HEK293T (cell line): ENCODE data around the gene HSPBAP1.

Source experiments
- CTCF ChIA-PET: fragments of 350-600 bp; formaldehyde crosslinking; extraction: SDS; loops from one replicate; lab custom pipeline; 2021; ENCODE audit warnings: antibody characterized with exemption, inconsistent platforms; lab: Yijun Ruan, JAX
- POLR2A ChIA-PET: fragments of 350-600 bp; formaldehyde crosslinking; extraction: SDS; loops from one replicate; lab custom pipeline; 2020; ENCODE audit warnings: antibody characterized with exemption, inconsistent platforms; lab: Yijun Ruan, JAX
- DNase-seq: peaks from one replicate; pipeline ENCODE4 v3.0.0; 2012; ENCODE audit warnings: mixed read lengths; ENCODE audit errors: extremely low spot score
- ARNT ChIP-seq: fragments of 450-650 bp; IDR thresholded peaks from 2 replicates; pipeline ENCODE4 v1.6.1; 2017; ENCODE audit warnings: mild to moderate bottlenecking
- BHLHE40 ChIP-seq: fragments of 450-650 bp; IDR thresholded peaks from 2 replicates; pipeline ENCODE4 v1.6.1; 2016; ENCODE audit warnings: mild to moderate bottlenecking, moderate library complexity, borderline replicate concordance
- CTBP1 ChIP-seq: fragments of 450-650 bp; IDR thresholded peaks from 2 replicates; pipeline ENCODE4 v1.6.1; 2016; ENCODE audit warnings: borderline replicate concordance
- ELF4 ChIP-seq: fragments of 450-650 bp; IDR thresholded peaks from 2 replicates; pipeline ENCODE4 v1.6.1; 2017; ENCODE audit warnings: antibody characterized with exemption
- FOXA1 ChIP-seq: fragments of 450-650 bp; IDR thresholded peaks from 2 replicates; pipeline ENCODE4 v1.6.1; 2016; ENCODE audit warnings: mild to moderate bottlenecking
- FOXK2 ChIP-seq: fragments of 450-650 bp; IDR thresholded peaks from 2 replicates; pipeline ENCODE4 v1.6.1; 2016; ENCODE audit warnings: mild to moderate bottlenecking
- FOXM1 ChIP-seq: fragments of 450-650 bp; IDR thresholded peaks from 2 replicates; pipeline ENCODE4 v1.6.1; 2017; ENCODE audit warnings: mild to moderate bottlenecking, borderline replicate concordance
- HDGF ChIP-seq: fragments of 450-650 bp; IDR thresholded peaks from 2 replicates; pipeline ENCODE4 v1.6.1; 2017; ENCODE audit warnings: antibody characterized with exemption, borderline replicate concordance
- L3MBTL2 ChIP-seq: fragments of 450-650 bp; conservative IDR thresholded peaks from 2 replicates; pipeline ENCODE4 v1.6.1; 2016; ENCODE audit warnings: mild to moderate bottlenecking
- LEF1 ChIP-seq: fragments of 450-650 bp; IDR thresholded peaks from 2 replicates; pipeline ENCODE4 v1.6.1; 2017; ENCODE audit warnings: mild to moderate bottlenecking, borderline replicate concordance
- NFRKB ChIP-seq: fragments of 450-650 bp; IDR thresholded peaks from 2 replicates; pipeline ENCODE4 v1.6.1; 2016; ENCODE audit warnings: mild to moderate bottlenecking, moderate library complexity
- PKNOX1 ChIP-seq: fragments of 450-650 bp; IDR thresholded peaks from 2 replicates; pipeline ENCODE4 v1.6.1; 2016
- SP1 ChIP-seq: fragments of 450-650 bp; IDR thresholded peaks from 2 replicates; pipeline ENCODE4 v1.6.1; 2017
- SUZ12 ChIP-seq: fragments of 450-650 bp; IDR thresholded peaks from 2 replicates; pipeline ENCODE4 v1.6.1; 2016; ENCODE audit warnings: mild to moderate bottlenecking
- TARDBP ChIP-seq: fragments of 450-650 bp; IDR thresholded peaks from 2 replicates; pipeline ENCODE4 v1.6.1; 2016
- ZNF384 ChIP-seq: fragments of 450-650 bp; IDR thresholded peaks from 2 replicates; pipeline ENCODE4 v1.6.1; 2016

HSPBAP1 gene

GRCh38 chr3:122797291-122797690 lies 3.7 kb upstream of the HSPBAP1 start:
- TF ChIP-seq CTBP1 (no peak), ARNT (no peak), TARDBP (no peak), LEF1 (no peak), ZNF384 (no peak), ELF4 (no peak), SUZ12 (no peak), FOXM1 (no peak), PKNOX1 (no peak), FOXK2 (no peak), L3MBTL2 (no peak), NFRKB (no peak), FOXA1 (no peak)
- ChIA-PET CTCF (no interaction called here), POLR2A (interaction anchor here (1.0 kb wide), 1 partner anchor 14 kb away, joined by 4 read pairs; no protein-coding TSS in a partner anchor)
- no peak for DNase-seq

DNA sequence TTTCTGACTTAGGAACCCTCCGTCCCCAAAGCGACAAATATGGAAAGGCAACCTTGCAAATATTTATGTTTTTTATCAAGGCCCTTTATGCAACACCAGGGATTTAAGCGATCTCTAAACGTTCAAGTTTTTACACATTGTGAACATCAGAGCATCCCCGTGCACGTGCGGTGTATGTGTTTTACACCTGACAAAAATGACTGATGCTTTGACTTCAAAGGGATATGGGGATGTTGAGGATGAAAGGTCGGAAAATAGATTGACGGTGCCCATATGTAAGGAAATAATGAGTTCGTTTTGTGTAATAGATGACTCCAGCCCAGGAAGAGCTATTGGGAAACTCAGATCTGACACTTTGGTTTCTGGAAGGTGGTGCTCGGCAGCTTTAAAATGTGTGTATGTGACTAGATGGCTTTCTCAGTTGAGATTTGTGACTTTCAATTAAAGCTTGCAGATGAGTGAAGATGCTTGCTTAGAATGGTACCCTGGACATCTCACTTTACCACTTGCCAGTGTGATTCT lies 2.1 kb upstream of the HSPBAP1 start:
- CTCF ChIA-PET: no interaction called here

DNA sequence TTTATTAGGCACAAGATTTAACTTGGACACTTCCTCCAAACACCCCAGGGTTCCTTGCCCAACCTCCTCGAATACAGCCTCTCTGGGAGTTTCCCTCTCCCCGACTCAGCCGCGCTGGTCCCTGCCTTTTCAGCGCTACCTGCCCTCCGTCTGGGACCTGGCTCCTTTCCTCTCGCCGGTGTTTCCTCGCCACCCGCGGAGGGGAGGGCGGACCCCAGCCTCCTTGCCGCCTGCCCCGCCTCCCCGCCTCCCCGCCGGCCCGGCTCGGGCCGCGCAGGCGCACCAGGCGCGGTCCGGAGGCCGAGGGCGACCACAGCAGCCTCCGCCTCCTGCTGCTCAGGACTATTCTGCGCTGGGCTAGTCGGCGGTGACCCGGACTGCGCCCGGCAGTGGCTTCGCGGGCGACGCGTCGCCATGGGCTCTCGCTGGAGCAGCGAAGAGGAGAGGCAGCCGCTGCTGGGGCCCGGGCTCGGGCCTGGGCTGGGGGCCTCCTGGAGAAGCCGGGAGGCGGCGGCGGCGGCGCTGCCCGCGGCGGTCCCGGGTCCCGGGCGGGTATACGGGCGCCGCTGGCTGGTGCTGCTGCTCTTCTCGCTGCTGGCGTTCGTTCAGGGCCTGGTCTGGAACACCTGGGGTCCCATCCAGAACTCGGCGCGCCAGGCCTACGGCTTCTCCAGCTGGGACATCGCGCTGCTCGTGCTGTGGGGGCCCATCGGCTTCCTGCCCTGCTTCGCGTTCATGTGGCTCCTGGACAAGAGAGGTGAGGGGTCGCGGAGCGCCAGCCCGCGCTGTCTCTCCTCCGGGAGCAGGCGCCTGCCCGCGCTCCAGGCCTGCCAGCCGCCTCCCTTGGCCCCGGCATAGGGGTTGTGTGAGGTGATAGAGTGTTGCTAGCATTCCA lies 1.4 kb upstream of the HSPBAP1 start, which contains the start of gene SLC49A4:
Gene SLC49A4 (plus strand): TSS at position 291 of the 895 bp plus-strand sequence. CDS start 124 bp downstream, at position 415.
- ChIA-PET POLR2A (interaction anchor here (1.1 kb wide), 1 partner anchor 8 kb away, joined by 3 read pairs; no protein-coding TSS in a partner anchor), CTCF (no interaction called here)
- TF ChIP-seq CTBP1: no peak
- TF ChIP-seq L3MBTL2: peak; percentile 68; the same call in 1 of the 2 replicates
- DNase-seq: peak; percentile 90

More for the DNA sequence above, 2.1 kb upstream of the HSPBAP1 start:
- POLR2A ChIA-PET: interaction anchor here (0.8 kb wide), 1 partner anchor 379 kb away, joined by 3 read pairs; no protein-coding TSS in a partner anchor
- no peak for DNase-seq
- peak; percentile 58 for TF ChIP-seq L3MBTL2
- TF ChIP-seq CTBP1: no peak

DNA sequence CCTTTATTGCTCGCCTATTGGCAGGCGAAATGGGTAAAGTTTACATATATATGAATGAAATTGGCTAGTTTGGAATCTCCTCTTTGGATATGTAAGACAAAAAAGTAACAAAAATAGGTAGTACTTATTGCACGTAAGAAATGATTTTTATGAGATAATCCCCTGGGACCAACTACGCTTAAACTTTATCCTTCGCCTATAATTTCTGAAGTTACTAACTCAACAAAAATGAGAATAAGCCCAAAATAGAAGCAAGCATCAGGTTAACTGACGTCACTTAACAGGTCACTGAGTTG lies 800 bp upstream of the HSPBAP1 start:
- CTCF ChIA-PET: interaction anchor here (0.9 kb wide), 1 partner anchor 39 kb away, joined by 4 read pairs; no protein-coding TSS in a partner anchor
- no peak for TF ChIP-seq SUZ12
- TF ChIP-seq CTBP1: no peak
- TF ChIP-seq SP1: no peak
- TF ChIP-seq ZNF384: no peak

GRCh38 chr3:122789585-122790273 lies 3.9 kb downstream of the HSPBAP1 start:
- TF ChIP-seq FOXK2: no peak
- TF ChIP-seq L3MBTL2: no peak
- no peak for TF ChIP-seq PKNOX1
- TF ChIP-seq LEF1: no peak
- TF ChIP-seq SUZ12: no peak
- TF ChIP-seq ARNT: no peak
- no peak for TF ChIP-seq TARDBP
- no peak for TF ChIP-seq ELF4
- ChIA-PET CTCF (interaction anchor here (1.5 kb wide), 1 partner anchor 30 kb away, joined by 3 read pairs; no protein-coding TSS in a partner anchor), POLR2A (no interaction called here)
- DNase-seq: no peak

More for the DNA sequence above, 800 bp upstream of the HSPBAP1 start:
- DNase-seq: no peak
- POLR2A ChIA-PET: interaction anchor here (0.6 to 1.3 kb wide), 7 partner anchors 9 to 91 kb away, joined by 3 to 8 read pairs (median 3); no protein-coding TSS in a partner anchor

- TF ChIP-seq FOXK2 (no peak), BHLHE40 (no peak), ZNF384 (no peak), CTBP1 (no peak), PKNOX1 (no peak), LEF1 (no peak), TARDBP (no peak), ARNT (no peak), HDGF (no peak), SP1 (no peak), ELF4 (no peak), NFRKB (no peak), L3MBTL2 (no peak), SUZ12 (no peak)
- POLR2A ChIA-PET: no interaction called here
- no peak for DNase-seq
These were observed 5.8 kb downstream of the HSPBAP1 start for GRCh38 chr3:122787872-122788271.

More at GRCh38 chr3:122787872-122788271, 5.8 kb downstream of the HSPBAP1 start:
- CTCF ChIA-PET: no interaction called here
